ENCODE data around the gene TBC1D4.

GRCh38 chr13:75325711-75326110 is 156.3 kb downstream of the TBC1D4 start:
- TF ChIP-seq, protein P1, sequence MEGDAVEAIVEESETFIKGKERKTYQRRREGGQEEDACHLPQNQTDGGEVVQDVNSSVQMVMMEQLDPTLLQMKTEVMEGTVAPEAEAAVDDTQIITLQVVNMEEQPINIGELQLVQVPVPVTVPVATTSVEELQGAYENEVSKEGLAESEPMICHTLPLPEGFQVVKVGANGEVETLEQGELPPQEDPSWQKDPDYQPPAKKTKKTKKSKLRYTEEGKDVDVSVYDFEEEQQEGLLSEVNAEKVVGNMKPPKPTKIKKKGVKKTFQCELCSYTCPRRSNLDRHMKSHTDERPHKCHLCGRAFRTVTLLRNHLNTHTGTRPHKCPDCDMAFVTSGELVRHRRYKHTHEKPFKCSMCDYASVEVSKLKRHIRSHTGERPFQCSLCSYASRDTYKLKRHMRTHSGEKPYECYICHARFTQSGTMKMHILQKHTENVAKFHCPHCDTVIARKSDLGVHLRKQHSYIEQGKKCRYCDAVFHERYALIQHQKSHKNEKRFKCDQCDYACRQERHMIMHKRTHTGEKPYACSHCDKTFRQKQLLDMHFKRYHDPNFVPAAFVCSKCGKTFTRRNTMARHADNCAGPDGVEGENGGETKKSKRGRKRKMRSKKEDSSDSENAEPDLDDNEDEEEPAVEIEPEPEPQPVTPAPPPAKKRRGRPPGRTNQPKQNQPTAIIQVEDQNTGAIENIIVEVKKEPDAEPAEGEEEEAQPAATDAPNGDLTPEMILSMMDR (conservative IDR thresholded peaks at IDR 0.05; ENCODE audit: low read depth, low read length): no peak
- TF ChIP-seq EZH2 (IDR thresholded peaks at IDR 0.05; ENCODE audit: low read length, unreplicated experiment): no peak
